Bronchial epithelial cell (primary cell): ENCODE data around the gene C3. TPM values are rescaled to one million over a fixed set of nuclear protein-coding genes. Genes with fewer than 3 reads are reported as not detected.

Experiments
- DNase-seq: peaks from one replicate; pipeline ENCODE4 v3.0.0-alpha.2; 2010; ENCODE audit warnings: low read depth
- FAIRE-seq: peaks from 2 replicates; lab custom pipeline; 2011; peaks lifted over from hg19 to GRCh38; lab: Jason Lieb, UNC
- H3K27me3 ChIP-seq: 2 replicates; pipeline ENCODE4 v1.5.1; 2011; ENCODE audit warnings: low read length; ENCODE audit not compliant: control insufficient read depth, insufficient read depth
- H3K36me3 ChIP-seq: 2 replicates; pipeline ENCODE4 v1.5.1; 2011; ENCODE audit warnings: low read length; ENCODE audit not compliant: control insufficient read depth, insufficient read depth
- H3K4me3 ChIP-seq: 2 replicates; pipeline ENCODE4 v1.5.1; 2011; ENCODE audit warnings: mild to moderate bottlenecking, low read depth, low read length, control low read depth
- total RNA-seq: library from RNA; depleted of rRNA; stranded (reverse); fragments of >200 nt; gene quantifications from 2 replicates; pipeline ENCODE4 v1.2.1, GENCODE V29; 2014
- TF ChIP-seq, protein P1 (sequence below): IDR thresholded peaks from 2 replicates; pipeline ENCODE4 v1.5.1; 2011; ENCODE audit warnings: mild to moderate bottlenecking, moderate library complexity, low read length, control low read depth, inconsistent platforms; ENCODE audit not compliant: insufficient read depth, severe bottlenecking

C3 gene
- total RNA-seq, 1 donor from 2014 or later, result 1.3 TPM

DNA sequence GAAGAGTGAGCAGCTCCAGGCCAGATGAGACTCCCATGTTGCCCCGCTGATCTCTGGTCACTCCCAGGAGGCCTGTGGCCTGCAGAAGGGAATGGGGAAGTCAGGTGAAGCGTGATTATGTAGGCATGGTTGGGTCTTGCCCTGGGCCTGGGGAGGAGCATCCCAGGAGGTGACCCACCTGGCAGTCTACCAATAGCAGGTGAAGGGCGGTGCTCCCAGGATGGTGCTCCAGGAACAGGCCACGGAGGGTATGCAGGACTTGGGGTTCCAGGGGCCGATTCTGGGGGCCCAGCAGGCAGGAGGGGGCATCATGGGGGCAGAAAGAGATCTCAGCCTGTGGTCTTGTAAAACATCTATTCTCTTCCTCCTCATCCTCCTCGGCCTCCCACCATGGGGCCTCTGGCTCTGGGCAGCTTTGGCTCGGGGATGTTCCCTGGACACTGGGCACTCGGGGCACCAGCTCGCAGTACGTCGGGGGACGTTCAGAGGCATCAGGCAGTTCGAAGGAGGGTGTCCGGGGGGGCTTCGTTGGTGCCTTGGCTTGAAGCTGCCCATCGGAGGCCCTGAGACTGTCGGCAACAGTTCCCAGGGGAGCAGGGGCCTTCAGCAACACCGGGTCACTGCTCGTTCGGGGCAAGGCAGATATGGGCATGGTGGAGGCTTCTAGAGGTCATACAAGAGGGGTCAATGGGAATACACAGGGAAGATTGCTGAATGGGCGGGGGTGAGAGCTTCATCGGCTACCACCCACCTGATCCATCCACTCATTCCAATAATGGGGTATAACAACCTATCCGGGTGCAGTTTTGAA is 34.4 kb upstream of the C3 start:
- TF ChIP-seq, protein P1, sequence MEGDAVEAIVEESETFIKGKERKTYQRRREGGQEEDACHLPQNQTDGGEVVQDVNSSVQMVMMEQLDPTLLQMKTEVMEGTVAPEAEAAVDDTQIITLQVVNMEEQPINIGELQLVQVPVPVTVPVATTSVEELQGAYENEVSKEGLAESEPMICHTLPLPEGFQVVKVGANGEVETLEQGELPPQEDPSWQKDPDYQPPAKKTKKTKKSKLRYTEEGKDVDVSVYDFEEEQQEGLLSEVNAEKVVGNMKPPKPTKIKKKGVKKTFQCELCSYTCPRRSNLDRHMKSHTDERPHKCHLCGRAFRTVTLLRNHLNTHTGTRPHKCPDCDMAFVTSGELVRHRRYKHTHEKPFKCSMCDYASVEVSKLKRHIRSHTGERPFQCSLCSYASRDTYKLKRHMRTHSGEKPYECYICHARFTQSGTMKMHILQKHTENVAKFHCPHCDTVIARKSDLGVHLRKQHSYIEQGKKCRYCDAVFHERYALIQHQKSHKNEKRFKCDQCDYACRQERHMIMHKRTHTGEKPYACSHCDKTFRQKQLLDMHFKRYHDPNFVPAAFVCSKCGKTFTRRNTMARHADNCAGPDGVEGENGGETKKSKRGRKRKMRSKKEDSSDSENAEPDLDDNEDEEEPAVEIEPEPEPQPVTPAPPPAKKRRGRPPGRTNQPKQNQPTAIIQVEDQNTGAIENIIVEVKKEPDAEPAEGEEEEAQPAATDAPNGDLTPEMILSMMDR, result no peak
- Histone ChIP-seq H3K27me3 (no peaks in the 10 kb centered on the region), H3K4me3 (no peak overlapping the region), H3K36me3 (peaks cover 48% of the 10 kb centered on the region)
- DNase-seq, result no peak
- FAIRE-seq, result peak; percentile 23

DNA sequence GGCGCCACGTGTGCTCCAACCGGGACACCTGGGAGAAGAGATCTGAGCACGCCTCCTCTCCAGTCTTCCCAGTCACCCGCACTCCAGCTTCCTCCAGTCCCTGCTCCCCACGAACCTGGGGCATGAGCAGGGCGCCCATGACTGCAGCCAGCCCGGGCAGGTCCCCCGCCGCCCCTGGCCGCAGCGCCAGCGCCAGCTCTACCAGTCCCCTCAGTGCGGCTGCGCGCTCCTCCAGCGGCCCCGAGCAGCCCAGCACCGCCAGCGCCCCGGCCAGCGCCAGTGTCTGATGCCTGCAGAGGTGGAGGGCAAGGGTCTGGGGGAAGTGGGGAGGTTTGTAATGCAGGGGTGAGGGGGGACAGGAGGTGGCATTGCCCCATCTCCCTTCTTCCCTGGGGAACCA is 33.7 kb upstream of the C3 start:
- FAIRE-seq (no peak), DNase-seq (no peak)
- H3K27me3 ChIP-seq, result no peaks in the 10 kb centered on the region
- TF ChIP-seq, protein P1, result no peak
- H3K36me3 ChIP-seq, result peaks cover 45% of the 10 kb centered on the region
- H3K4me3 ChIP-seq, result no peak overlapping the region

DNA sequence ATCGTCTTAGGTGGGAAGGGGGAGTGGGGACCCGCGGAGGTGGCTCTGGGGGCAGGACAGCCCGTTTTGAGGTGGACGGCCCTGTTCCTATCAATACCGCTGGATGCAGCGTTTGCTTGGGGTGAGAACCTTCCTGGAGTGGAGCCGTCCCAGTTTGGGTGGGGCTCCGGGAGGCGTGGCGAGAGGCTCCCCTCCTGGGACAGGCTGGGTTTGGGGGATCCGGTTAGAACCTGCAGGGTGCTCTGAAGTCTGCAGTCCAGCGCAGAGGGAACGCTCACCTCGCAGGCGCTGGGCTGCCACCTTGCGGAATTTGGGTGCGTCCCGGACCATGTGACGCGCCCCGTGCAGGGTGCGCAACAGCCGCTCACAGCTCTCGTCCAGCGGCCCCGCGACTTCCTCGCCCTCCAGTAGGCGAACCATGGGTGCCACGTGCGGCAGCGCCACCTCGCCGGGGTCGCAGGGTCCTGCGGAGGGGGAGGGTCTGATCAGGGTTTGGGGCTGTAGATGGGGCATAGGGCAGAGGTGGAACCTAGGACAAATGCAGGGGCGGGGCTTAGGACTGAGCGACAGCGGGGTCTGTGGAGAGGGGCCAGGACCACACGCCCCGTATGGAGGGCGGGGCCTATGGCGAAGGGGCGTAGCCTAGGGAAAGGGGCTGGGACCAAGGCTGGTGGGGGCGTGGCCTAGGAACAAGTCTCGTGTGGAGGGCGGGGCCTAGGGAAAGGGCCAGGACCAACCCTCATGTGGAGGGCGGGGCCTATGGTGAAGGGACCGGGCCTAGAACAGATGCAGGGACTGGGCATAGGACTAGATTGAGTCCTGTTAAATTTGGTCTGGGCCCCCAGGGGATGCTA is 33.0 kb upstream of the C3 start:
- peaks cover 40% of the 10 kb centered on the region for H3K36me3 ChIP-seq
- no peak overlapping the region for H3K4me3 ChIP-seq
- DNase-seq, result peak; percentile 57
- H3K27me3 ChIP-seq, result no peaks in the 10 kb centered on the region
- TF ChIP-seq, protein P1, result peak; percentile 35
- no peak for FAIRE-seq

DNA sequence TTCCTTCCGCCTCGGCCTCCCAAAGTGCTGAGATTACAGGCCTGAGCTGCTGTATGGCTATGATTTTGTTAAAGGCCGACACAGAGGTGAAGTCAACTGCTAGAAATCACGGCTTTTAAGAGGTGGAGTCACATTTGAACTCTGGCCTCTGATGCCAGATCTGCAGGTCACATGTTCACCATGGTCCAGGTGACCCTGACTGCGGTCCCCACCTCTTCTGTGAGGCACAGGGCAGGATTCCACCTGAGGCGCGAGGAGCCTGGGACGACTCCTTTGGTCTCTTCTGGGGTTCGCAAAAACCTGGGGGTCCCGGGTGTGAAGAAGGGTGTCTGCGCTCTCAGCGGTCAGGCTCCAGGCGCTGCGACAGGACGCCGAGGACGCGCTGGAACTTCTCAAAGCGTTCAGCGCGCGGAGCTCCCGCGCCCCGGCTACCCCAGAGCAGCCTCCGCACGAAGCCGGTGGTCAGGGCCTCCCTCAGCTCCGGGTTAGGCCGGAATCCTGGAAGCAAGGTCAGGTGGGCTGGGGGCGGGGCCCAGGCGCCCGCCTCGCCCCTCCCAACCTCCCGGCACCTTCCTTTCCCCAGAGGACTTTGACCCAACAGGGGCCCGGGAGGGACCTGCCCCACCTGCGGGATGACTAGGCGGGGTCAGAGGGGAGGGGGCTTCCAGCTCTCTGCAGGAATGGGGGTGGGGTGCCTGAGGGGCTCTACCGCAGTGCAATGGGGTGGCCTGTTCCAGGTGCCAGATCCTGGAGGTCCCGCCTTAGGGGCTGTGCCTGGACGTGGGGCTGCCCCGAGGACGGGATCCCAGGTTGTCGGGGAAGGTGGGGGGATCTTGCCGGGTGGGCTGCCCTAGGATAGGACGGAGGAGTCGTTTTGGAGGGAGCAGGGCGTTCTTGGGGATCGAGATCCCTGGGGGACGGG is 32.1 kb upstream of the C3 start:
- peaks cover 41% of the 10 kb centered on the region for H3K36me3 ChIP-seq
- H3K27me3 ChIP-seq, result no peaks in the 10 kb centered on the region
- H3K4me3 ChIP-seq, result no peak overlapping the region

DNA sequence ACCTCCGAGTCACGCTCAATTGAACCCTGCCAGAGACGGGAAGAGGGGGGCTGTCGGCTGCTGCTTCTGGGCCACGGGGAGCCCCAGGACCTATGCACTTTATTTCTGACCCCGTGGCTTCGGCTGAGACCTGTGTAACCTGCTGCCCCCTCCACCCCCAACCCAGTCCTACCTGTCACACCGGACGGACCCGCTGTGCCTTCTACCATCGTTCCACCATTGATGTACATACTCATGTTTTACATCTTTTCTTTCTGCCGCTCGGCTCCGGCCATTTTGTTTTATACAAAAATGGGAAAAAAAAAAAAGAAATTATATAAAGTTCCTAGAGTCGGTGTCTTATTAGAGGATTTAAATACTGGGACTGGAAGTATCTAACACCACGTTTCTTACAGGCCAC is 30.7 kb upstream of the C3 start:
- no peak for DNase-seq
- H3K4me3 ChIP-seq, result no peak overlapping the region
- no peaks in the 10 kb centered on the region for H3K27me3 ChIP-seq
- TF ChIP-seq, protein P1, result no peak
- FAIRE-seq, result no peak
- H3K36me3 ChIP-seq, result peaks cover 47% of the 10 kb centered on the region

More for the DNA sequence above, 32.1 kb upstream of the C3 start:
- DNase-seq (no peak), FAIRE-seq (no peak)
- TF ChIP-seq, protein P1, result no peak
